B cell (primary cell): Measurements from ENCODE around the gene SPATA24. TPM values are rescaled to one million over a fixed set of nuclear protein-coding genes. Genes with fewer than 3 reads are reported as not detected.

ENCODE experiments used
- ATAC-seq: fragments of 200-7000 bp; cut with Tn5 transposase; one replicate; pipeline ENCODE4 v1.10.0; 2021; ENCODE audit warnings: low read depth, mild to moderate bottlenecking, moderate number of reproducible peaks, moderate library complexity
- CTCF ChIA-PET: fragments of 350-600 bp; sonication (Branson Sonifier 250); formaldehyde crosslinking; loops from one replicate; lab custom pipeline; 2021; ENCODE audit warnings: antibody characterized with exemption, inconsistent platforms; lab: Charles Lee
- POLR2A ChIA-PET: fragments of 350-600 bp; sonication (Branson Sonifier 250); formaldehyde crosslinking; loops from one replicate; lab custom pipeline; 2021; ENCODE audit warnings: antibody characterized with exemption; lab: Charles Lee
- DNase-seq: peaks from one replicate; pipeline ENCODE4 v3.0.0; 2013
- H2AFZ ChIP-seq: 2 replicates; pipeline ENCODE4 v1.6.1; 2012; ENCODE audit warnings: mild to moderate bottlenecking, low read depth, low read length; ENCODE audit not compliant: insufficient read depth, poor library complexity, severe bottlenecking
- H3K27ac ChIP-seq, 2 donors: 1 replicate in 1 of 2; 2 replicates in 1 of 2; pipeline ENCODE4 v1.5.1; 2012 to 2013; ENCODE audit warnings: low read length in 2 of 2, mild to moderate bottlenecking in 2 of 2, moderate library complexity in 1 of 2
- H3K27me3 ChIP-seq, 4 experiments: fragments of 200-600 bp in 1 of 4; sonication (generic) in 1 of 4; replicated peaks in 1 of 4; 1 replicate in 2 of 4; 2 replicates in 2 of 4; pipeline versions ENCODE4 v1.6.1 to v1.7.0; 2013 to 2016; ENCODE audit warnings: low read length in 3 of 4, mild to moderate bottlenecking in 2 of 4, mixed read lengths in 1 of 4, moderate library complexity in 1 of 4; ENCODE audit not compliant: insufficient read depth in 4 of 4, control insufficient read depth in 3 of 4; ENCODE audit errors: control extremely low read depth in 1 of 4
- H3K36me3 ChIP-seq, 2 experiments: replicated peaks in 1 of 2; 1 replicate in 1 of 2; 2 replicates in 1 of 2; pipeline versions ENCODE4 v1.6.1 to v1.7.1; 2013; ENCODE audit warnings: low read length in 1 of 2; ENCODE audit not compliant: insufficient read depth in 2 of 2, control insufficient read depth in 1 of 2; ENCODE audit errors: control extremely low read depth in 1 of 2, extremely low read depth in 1 of 2
- H3K4me1 ChIP-seq, 2 donors: fragments of 200-600 bp in 1 of 2; sonication (generic) in 1 of 2; 1 replicate in 1 of 2; 2 replicates in 1 of 2; pipeline versions ENCODE4 v1.5.1 to v1.6.1; 2013 to 2017; ENCODE audit warnings: low read length in 2 of 2; ENCODE audit not compliant: control insufficient read depth in 2 of 2, insufficient read depth in 2 of 2
- H3K4me2 ChIP-seq: replicated peaks from 2 replicates; pipeline ENCODE3; 2012; ENCODE audit warnings: mild to moderate bottlenecking, low read depth, low read length; ENCODE audit not compliant: poor library complexity, severe bottlenecking
- H3K4me3 ChIP-seq, 5 experiments: fragments of 200-600 bp in 1 of 5; sonication (generic) in 1 of 5; 1 replicate in 3 of 5; 2 replicates in 2 of 5; pipeline versions ENCODE4 v1.5.1 to v1.7.0; 2011 to 2016; ENCODE audit warnings: low read length in 4 of 5, mild to moderate bottlenecking in 4 of 5, low read depth in 2 of 5, control low read depth in 1 of 5, moderate library complexity in 1 of 5; ENCODE audit not compliant: insufficient read depth in 1 of 5; ENCODE audit errors: control extremely low read depth in 1 of 5, extremely low read depth in 1 of 5
- H3K79me2 ChIP-seq: fragments of 200-600 bp; sonication (generic); one replicate; pipeline ENCODE4 v1.6.0; 2016; ENCODE audit warnings: low read length; ENCODE audit not compliant: control insufficient read depth, insufficient read depth
- H3K9ac ChIP-seq: fragments of 200-600 bp; sonication (generic); 2 replicates; pipeline ENCODE4 v1.6.1; 2017; ENCODE audit warnings: mild to moderate bottlenecking, low read length, moderate library complexity
- H3K9me3 ChIP-seq, 3 donors: one replicate each; pipeline versions ENCODE4 v1.6.1 to v1.7.1; 2013; ENCODE audit warnings: low read length in 2 of 3; ENCODE audit not compliant: control insufficient read depth in 2 of 3, insufficient read depth in 1 of 3; ENCODE audit errors: control extremely low read depth in 1 of 3
- H4K20me1 ChIP-seq: 2 replicates; pipeline ENCODE4 v1.6.0; 2012; ENCODE audit warnings: mild to moderate bottlenecking, low read length; ENCODE audit not compliant: insufficient read depth, control insufficient read depth, poor library complexity, severe bottlenecking
- H3K27ac Mint-ChIP-seq: one replicate; pipeline ENCODE4 v1.8.0; 2021; ENCODE audit warnings: mixed read lengths
- H3K27me3 Mint-ChIP-seq: one replicate; pipeline ENCODE4 v1.8.0; 2021; ENCODE audit warnings: mixed read lengths
- H3K4me1 Mint-ChIP-seq: one replicate; pipeline ENCODE4 v1.8.0; 2021; ENCODE audit warnings: mixed read lengths
- H3K4me3 Mint-ChIP-seq: one replicate; pipeline ENCODE4 v1.8.0; 2021; ENCODE audit warnings: mixed read lengths
- H3K9me3 Mint-ChIP-seq: one replicate; pipeline ENCODE4 v1.8.0; 2022; ENCODE audit warnings: mixed read lengths; ENCODE audit not compliant: insufficient read depth
- CTCF ChIP-seq: fragments of 200-600 bp; IDR thresholded peaks from one replicate; pipeline ENCODE4 v1.8.0; 2022; ENCODE audit warnings: antibody characterized with exemption, mild to moderate bottlenecking
- EZH2 ChIP-seq: IDR thresholded peaks from 2 replicates; pipeline ENCODE4 v1.6.1; 2012; ENCODE audit warnings: borderline replicate concordance, low read depth, mild to moderate bottlenecking, moderate library complexity, low read length; ENCODE audit not compliant: insufficient read depth, poor library complexity, severe bottlenecking
- WGBS: methylation state at CpG from one replicate; pipeline ENCODE4 v1.1.5; 2013; ENCODE audit warnings: missing lambda C conversion rate; ENCODE audit not compliant: insufficient coverage; 5-methylcytosine and 5-hydroxymethylcytosine counted together
- intact Hi-C: fragments of 100-400 bp; cut with micrococcal nuclease; formaldehyde crosslinking; loops from one replicate; pipeline ENCODE4 v1.10.0; 2022
- polyA plus RNA-seq: library from polyadenylated mRNA; depleted of rRNA; stranded (reverse); fragments of >200 nt; gene quantifications from 2 replicates; pipeline ENCODE4 v1.2.3, GENCODE V29; 2012
- total RNA-seq, 2 donors: library from RNA; stranded (reverse); fragments of 120-200 nt in 1 of 2; gene quantifications; 1 replicate in 1 of 2; 2 replicates in 1 of 2; pipeline versions ENCODE4 v1.2.3 to v1.2.4, GENCODE V29; 2013 to 2022

The SPATA24 gene
- total and polyA plus RNA-seq, 2 donors (not counting 1 experiment from before 2014, with no cell fraction given), result 2.0 to 6.4 TPM

- H3K27ac ChIP-seq, result peak overlapping the region; percentile 60 to 65
- Mint-ChIP-seq H3K4me1 (peaks cover 46% of the 10 kb centered on the region), H3K27me3 (no peaks in the 10 kb centered on the region), H3K4me3 (peak overlapping the region; percentile 99), H3K9me3 (no peaks in the 10 kb centered on the region), H3K27ac (peak overlapping the region; percentile 93)
- H3K27me3 ChIP-seq, result no peaks in the 10 kb centered on the region
- H3K79me2 ChIP-seq, result peaks cover 28% of the 10 kb centered on the region
- H3K4me3 ChIP-seq, result peak overlapping the region; percentile 69 to 90 (median 80)
- no peaks in the 10 kb centered on the region for H3K36me3 ChIP-seq
- peak; percentile 93 for DNase-seq
- H4K20me1 ChIP-seq, result peaks cover 7% of the 10 kb centered on the region
- peaks cover 0 to 4% (median 0%) of the 10 kb centered on the region in 3 donors for H3K9me3 ChIP-seq
- TF ChIP-seq EZH2, result no peak
- peak; percentile 94 for TF ChIP-seq CTCF
- ChIA-PET POLR2A (interaction anchor here (0.6 to 8.4 kb wide), 4 partner anchors 10 to 99 kb away, joined by 3 to 70 read pairs (median 4); partner anchors contain the start of genes MATR3, PAIP2 and SPATA24), CTCF (interaction anchor here (0.6 to 3.1 kb wide), 11 partner anchors 13 to 567 kb away, joined by 3 to 16 read pairs (median 4); partner anchors contain the start of genes DNAJC18, MATR3 and PAIP2)
- H3K4me1 ChIP-seq, result peaks cover 44 to 60% of the 10 kb centered on the region in 2 donors
- intact Hi-C loops, result loop anchor here (1.0 to 5.0 kb wide), 6 partner anchors 46 to 816 kb away; partner anchors contain the start of genes DNAJC18, HSPA9 and PAIP2
- H2AFZ ChIP-seq, result peak overlapping the region; percentile 88
- peak overlapping the region; percentile 70 for H3K9ac ChIP-seq
- ATAC-seq, result peak; percentile 56
- H3K4me2 ChIP-seq, result peak overlapping the region; percentile 91
- WGBS, result under 1% methylated on average over 77 of the region's 77 CpGs
Observed at GRCh38 chr5:139392678-139393496, 11.0 kb downstream of the SPATA24 start.
